ENCODE results near the gene SEMA6A.

DNA sequence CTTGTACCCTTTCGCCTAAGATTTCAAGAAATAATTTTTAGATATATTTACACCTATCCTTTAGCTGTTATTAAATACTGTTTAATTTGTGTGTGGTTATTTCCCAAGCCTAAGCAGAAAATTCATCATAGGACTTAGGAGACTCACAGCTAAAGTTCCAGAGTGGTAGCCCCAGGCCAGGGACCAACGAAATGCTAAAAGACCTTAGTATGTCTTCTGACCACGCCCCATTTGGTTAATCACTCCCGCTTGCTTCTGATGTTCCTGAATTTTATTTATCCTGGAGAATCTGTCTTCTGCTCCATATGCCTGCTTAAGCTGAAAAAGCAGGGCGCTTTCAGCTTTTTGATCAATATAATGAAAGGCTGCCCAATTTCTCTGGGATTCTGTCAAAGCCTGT lies 18.7 kb upstream of the SEMA6A start:
- TF ChIP-seq, protein P1, sequence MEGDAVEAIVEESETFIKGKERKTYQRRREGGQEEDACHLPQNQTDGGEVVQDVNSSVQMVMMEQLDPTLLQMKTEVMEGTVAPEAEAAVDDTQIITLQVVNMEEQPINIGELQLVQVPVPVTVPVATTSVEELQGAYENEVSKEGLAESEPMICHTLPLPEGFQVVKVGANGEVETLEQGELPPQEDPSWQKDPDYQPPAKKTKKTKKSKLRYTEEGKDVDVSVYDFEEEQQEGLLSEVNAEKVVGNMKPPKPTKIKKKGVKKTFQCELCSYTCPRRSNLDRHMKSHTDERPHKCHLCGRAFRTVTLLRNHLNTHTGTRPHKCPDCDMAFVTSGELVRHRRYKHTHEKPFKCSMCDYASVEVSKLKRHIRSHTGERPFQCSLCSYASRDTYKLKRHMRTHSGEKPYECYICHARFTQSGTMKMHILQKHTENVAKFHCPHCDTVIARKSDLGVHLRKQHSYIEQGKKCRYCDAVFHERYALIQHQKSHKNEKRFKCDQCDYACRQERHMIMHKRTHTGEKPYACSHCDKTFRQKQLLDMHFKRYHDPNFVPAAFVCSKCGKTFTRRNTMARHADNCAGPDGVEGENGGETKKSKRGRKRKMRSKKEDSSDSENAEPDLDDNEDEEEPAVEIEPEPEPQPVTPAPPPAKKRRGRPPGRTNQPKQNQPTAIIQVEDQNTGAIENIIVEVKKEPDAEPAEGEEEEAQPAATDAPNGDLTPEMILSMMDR (conservative IDR thresholded peaks at IDR 0.05; ENCODE audit: low read depth, low read length) = no peak
- TF ChIP-seq EZH2phosphoT487 (IDR thresholded peaks at IDR 0.05; ENCODE audit: borderline replicate concordance, low read length) (no peak), EZH2 (IDR thresholded peaks at IDR 0.05; ENCODE audit: low read length, unreplicated experiment) (no peak)

Data from PC-3 (cell line).